Measurements from ENCODE around the gene ETV1.
"Not testable (repeated sequence)": the region's sequence is repeated elsewhere in the genome, so short reads cannot be mapped to it uniquely, and the experiment has no call there.

The ETV1 gene

GRCh38 chr7:13921062-13921461 is 68.4 kb downstream of the ETV1 start:
- no peak for DNase-seq (ENCODE audit: low read depth)

DNA sequence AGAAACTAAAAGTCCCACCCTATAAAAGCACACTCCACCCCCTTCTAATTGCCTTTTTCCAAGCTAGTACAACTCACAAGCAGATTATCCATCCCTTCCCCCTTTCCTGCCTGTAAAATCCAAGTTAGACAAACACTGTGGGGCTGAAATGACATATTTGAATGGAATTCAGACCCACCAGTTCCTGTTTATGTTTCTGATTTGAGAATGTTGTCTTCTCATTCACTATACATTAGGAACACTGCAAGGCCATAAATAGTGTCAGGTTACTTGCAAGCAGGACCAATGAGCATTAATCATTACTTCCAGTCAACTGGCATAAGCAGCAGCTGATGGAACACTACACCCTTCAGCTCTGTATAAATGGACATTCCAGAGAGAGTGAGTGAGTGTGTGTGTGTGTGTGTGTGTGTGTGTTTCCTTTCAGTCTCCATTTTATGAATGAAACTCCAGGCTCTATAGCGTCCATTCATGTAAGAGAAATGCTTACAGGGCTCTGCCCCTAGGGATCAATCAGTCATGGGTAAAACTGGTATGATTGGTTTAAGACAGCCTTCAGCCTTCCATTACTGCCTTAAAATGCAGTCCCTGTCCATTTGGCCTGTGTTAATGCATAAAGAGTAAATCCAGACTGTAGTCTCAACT is 69.3 kb downstream of the ETV1 start:
- DNase-seq (ENCODE audit: low read depth) = peak; percentile 97

DNA sequence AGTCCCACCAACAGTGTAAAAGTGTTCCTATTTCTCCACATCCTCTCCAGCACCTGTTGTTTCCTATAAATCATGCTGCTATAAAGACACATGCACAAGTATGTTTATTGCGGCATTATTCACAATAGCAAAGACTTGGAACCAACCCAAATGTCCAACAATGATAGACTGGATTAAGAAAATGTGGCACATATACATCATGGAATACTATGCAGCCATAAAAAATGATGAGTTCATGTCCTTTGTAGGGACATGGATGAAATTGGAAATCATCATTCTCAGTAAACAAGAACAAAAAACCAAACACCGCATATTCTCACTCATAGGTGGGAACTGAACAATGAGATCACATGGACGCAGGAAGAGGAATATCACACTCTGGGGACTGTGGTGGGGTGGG is 71.1 kb downstream of the ETV1 start:
- not testable (repeated sequence) for DNase-seq (ENCODE audit: low read depth)

GRCh38 chr7:13917103-13917502 is 72.4 kb downstream of the ETV1 start:
- DNase-seq (ENCODE audit: low read depth) = not testable (repeated sequence)

GRCh38 chr7:13915891-13916290 is 73.6 kb downstream of the ETV1 start:
- no peak for DNase-seq (ENCODE audit: low read depth)

DNA sequence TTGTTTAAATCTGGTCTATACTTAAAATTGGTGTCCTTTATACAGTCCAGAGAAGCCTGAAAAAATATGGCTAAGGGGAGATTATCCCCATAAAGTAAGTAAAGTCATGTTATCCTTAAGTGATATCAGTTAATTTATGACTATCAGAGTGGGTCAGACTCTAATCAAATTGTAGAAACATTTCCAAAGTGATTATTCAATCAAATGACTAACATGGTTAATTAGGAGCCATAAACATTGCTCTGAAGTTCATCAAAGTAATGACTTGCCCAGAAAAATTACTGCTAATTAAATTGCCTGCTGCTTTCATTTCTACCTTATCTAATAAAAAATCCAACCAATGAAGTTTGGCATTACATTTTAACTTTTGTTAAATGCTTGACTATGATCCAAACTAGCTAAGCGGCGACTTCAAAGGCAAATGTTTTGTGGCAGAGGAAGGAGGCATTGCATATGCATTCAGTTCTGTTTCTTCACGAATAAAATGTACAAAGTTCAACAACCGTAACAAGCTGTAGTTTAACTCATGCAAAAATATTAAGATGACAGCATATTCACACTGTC is 76.7 kb downstream of the ETV1 start:
- no peak for DNase-seq (ENCODE audit: low read depth)

GRCh38 chr7:13911909-13912308 is 77.6 kb downstream of the ETV1 start:
- DNase-seq (ENCODE audit: low read depth) = no peak

DNA sequence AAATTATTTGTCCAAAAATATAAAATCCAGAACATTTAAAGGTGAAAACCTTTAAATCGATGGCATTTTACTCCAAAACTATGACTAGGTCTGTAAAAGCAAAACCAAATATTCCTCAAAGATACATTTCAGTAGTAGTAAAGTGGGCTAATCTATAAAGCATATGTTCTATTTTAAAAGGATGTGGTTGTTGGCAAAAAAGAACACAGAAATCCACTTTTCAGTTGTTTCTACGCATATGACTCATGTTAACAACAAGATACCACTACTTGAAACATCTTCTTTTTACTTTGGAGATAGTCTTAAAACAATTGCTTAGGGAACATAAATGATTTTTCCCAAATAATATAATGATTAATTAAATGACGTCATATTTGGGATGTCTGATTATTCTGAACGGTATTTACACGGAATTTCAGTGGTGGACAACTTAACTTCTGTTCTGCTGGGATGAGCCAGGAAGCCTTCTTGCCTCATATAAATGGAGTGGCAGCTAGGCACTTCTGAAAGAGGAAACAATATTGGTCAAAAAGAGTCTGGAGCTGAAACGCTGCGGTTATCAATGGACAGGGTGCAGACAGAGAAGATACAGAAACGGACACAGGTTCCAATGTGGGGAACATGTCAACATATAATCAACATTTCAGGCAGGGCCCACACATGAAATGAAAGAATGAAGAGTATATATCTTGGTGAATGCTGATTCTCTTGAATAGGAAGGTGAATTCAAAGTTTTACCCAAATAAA is 78.5 kb downstream of the ETV1 start:
- DNase-seq (ENCODE audit: low read depth) = no peak

GRCh38 chr7:13908667-13909397 is 80.6 kb downstream of the ETV1 start:
- DNase-seq (ENCODE audit: low read depth) = no peak

- no peak for DNase-seq (ENCODE audit: low read depth)
Observed at GRCh38 chr7:13907831-13908230, 81.6 kb downstream of the ETV1 start.

- peak; percentile 84 for DNase-seq (ENCODE audit: low read depth)
Observed at GRCh38 chr7:13904689-13905088, 84.8 kb downstream of the ETV1 start.

DNA sequence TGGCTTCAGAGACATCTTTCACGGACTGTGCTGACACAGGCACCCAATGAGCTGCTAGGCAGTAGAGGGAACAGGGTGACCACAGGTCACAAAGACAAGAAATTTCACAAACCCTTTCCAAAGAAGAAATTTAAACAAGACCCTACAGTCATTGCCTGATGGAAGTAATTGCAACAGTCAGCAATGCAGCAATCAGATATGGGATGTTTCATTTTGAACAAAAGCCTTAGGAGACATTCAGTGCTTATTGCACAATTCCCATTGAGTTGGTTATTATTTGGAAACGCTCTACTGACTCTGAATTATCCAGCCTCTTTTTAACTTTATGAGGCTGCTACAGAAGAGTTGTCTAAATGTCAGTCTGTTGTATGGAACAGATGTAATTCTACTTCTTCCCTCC is 85.5 kb downstream of the ETV1 start:
- DNase-seq (ENCODE audit: low read depth) = peak; percentile 38

GRCh38 chr7:13901577-13901976 is 87.9 kb downstream of the ETV1 start:
- DNase-seq (ENCODE audit: low read depth) = no peak

DNA sequence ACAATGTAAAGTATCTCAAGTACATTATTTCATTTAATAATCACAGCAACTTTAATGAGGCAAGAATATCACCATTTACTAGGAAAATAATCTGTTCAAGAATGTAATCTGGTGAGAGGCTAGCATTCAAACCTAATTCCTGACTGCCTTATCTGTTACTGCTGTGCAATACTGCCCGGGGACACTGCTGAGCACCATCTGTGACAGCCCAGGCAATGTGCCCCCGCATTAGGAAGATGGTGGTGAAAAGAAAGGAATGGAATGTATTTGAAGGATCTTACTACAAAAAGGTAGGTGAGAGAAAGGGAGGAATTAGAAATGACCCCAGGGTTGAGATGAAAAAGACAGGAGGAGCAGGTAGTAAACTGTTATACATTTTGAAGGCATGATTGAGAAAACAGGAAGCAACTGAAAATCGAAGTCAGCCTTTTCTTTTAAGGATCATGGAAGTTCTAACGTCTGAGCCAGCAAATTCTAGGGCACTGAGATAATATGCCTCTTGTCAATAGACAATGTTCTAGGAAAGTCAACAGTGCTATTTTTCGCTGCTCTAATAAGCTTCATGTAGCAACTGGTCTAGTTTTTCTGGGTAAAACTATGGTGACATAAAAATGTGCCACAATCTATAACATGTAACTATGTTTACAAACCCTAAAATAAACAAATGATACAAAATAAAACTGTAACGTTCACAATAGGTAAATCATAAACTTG is 90.4 kb downstream of the ETV1 start:
- DNase-seq (ENCODE audit: low read depth) = no peak

- no peak for DNase-seq (ENCODE audit: low read depth)
Observed at GRCh38 chr7:13897819-13898218, 91.6 kb downstream of the ETV1 start.

- DNase-seq (ENCODE audit: low read depth) = no peak
Observed at GRCh38 chr7:13894954-13895353, 94.5 kb downstream of the ETV1 start.

- DNase-seq (ENCODE audit: low read depth) = no peak
Observed at GRCh38 chr7:13894377-13894776, 95.1 kb downstream of the ETV1 start.

DNA sequence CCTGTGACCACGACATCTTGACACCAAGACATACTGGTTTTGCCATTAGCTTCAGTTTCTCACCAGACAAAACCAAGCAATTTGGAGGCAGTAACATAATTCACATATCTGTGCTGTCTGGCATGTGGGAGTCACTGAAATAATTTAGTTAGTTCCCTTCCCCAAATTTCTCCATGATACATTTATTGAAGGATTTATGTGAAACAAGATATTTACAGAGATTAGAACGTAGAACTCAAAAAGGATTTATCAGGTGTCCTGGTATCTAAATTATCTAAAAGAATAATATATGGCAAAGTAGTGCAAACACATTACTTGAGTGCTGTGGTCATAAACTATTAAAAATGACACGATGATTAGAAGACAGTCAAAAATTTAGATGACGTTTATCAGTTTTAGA is 98.7 kb downstream of the ETV1 start:
- no peak for DNase-seq (ENCODE audit: low read depth)

- no peak for DNase-seq (ENCODE audit: low read depth)
Observed at GRCh38 chr7:13886356-13886755, 103.1 kb downstream of the ETV1 start.

- DNase-seq (ENCODE audit: low read depth) = no peak
Observed at GRCh38 chr7:13882051-13882450, 107.4 kb downstream of the ETV1 start.

- DNase-seq (ENCODE audit: low read depth) = peak; percentile 39
Observed at GRCh38 chr7:13880789-13881188, 108.7 kb downstream of the ETV1 start.

Data from GM04503 (cell line).